SU-DHL-6 (cell line): ENCODE results near the gene SLX4IP.

ENCODE experiments used
- CTCF ChIP-seq: fragments of 200-600 bp; sonication (generic); IDR thresholded peaks from one replicate; pipeline ENCODE4 v1.5.1; 2017; ENCODE audit warnings: antibody characterized with exemption, mild to moderate bottlenecking, low read length, moderate library complexity; ENCODE audit not compliant: insufficient read depth, poor library complexity, severe bottlenecking
- EZH2phosphoT487 ChIP-seq: fragments of 200-600 bp; sonication (generic), shearing (Covaris generic); conservative IDR thresholded peaks from 2 replicates; pipeline ENCODE4 v1.6.1; 2018; ENCODE audit warnings: mild to moderate bottlenecking, antibody characterized with exemption, low read length, moderate library complexity, mixed read lengths

GRCh38 chr20:10523443-10523842 lies 88.3 kb downstream of the SLX4IP start:
- TF ChIP-seq CTCF, result no peak
- no peak for TF ChIP-seq EZH2phosphoT487
